ENCODE measurements around the gene AAMDC.
"Not testable (repeated sequence)": the region's sequence is repeated elsewhere in the genome, so short reads cannot be mapped to it uniquely, and the experiment has no call there.

Gene AAMDC

GRCh38 chr11:77821349-77821851 lies 456 bp downstream of the AAMDC start:
- peak; percentile 30 for DNase-seq (ENCODE audit: low spot score)

GRCh38 chr11:77822126-77822525 lies 1.2 kb downstream of the AAMDC start:
- DNase-seq (ENCODE audit: low spot score) = not testable (repeated sequence)

GRCh38 chr11:77823775-77824174 lies 2.8 kb downstream of the AAMDC start:
- DNase-seq (ENCODE audit: low spot score) = peak; percentile 7

- no peak for DNase-seq (ENCODE audit: low spot score)
Measured at GRCh38 chr11:77828926-77829325, 8.0 kb downstream of the AAMDC start.

- no peak for DNase-seq (ENCODE audit: low spot score)
Measured at GRCh38 chr11:77833302-77833701, 12.4 kb downstream of the AAMDC start.

GRCh38 chr11:77842441-77843121 lies 21.6 kb downstream of the AAMDC start:
- no peak for DNase-seq (ENCODE audit: low spot score)

GRCh38 chr11:77843700-77844099 lies 22.8 kb downstream of the AAMDC start:
- not testable (repeated sequence) for DNase-seq (ENCODE audit: low spot score)

GRCh38 chr11:77851503-77851902 lies 30.6 kb downstream of the AAMDC start:
- DNase-seq (ENCODE audit: low spot score) = no peak

- no peak for DNase-seq (ENCODE audit: low spot score)
Measured at GRCh38 chr11:77854838-77855237, 33.9 kb downstream of the AAMDC start.

GRCh38 chr11:77857906-77858457 lies 37.0 kb downstream of the AAMDC start:
- DNase-seq (ENCODE audit: low spot score) = not testable (repeated sequence)

- not testable (repeated sequence) for DNase-seq (ENCODE audit: low spot score)
Measured at GRCh38 chr11:77861444-77861843, 40.5 kb downstream of the AAMDC start.

GRCh38 chr11:77865805-77866204 lies 44.9 kb downstream of the AAMDC start:
- DNase-seq (ENCODE audit: low spot score) = no peak

GRCh38 chr11:77866336-77866735 lies 45.4 kb downstream of the AAMDC start:
- DNase-seq (ENCODE audit: low spot score) = no peak

GRCh38 chr11:77868744-77869143 lies 47.8 kb downstream of the AAMDC start:
- DNase-seq (ENCODE audit: low spot score) = no peak

GRCh38 chr11:77871855-77872254 lies 50.9 kb downstream of the AAMDC start:
- no peak for DNase-seq (ENCODE audit: low spot score)

- DNase-seq (ENCODE audit: low spot score) = no peak
Measured at GRCh38 chr11:77873345-77873744, 52.4 kb downstream of the AAMDC start.

GRCh38 chr11:77874206-77874605 lies 53.3 kb downstream of the AAMDC start:
- peak; percentile 24 for DNase-seq (ENCODE audit: low spot score)

GRCh38 chr11:77876045-77876444 lies 55.1 kb downstream of the AAMDC start:
- DNase-seq (ENCODE audit: low spot score) = no peak

- not testable (repeated sequence) for DNase-seq (ENCODE audit: low spot score)
Measured at GRCh38 chr11:77878247-77878646, 57.3 kb downstream of the AAMDC start.

GRCh38 chr11:77879218-77879617 lies 58.3 kb downstream of the AAMDC start:
- no peak for DNase-seq (ENCODE audit: low spot score)

- DNase-seq (ENCODE audit: low spot score) = no peak
Measured at GRCh38 chr11:77882396-77882795, 61.5 kb downstream of the AAMDC start.

GRCh38 chr11:77883775-77884174 lies 62.8 kb downstream of the AAMDC start:
- DNase-seq (ENCODE audit: low spot score) = no peak

- DNase-seq (ENCODE audit: low spot score) = no peak
Measured at GRCh38 chr11:77884186-77884828, 63.4 kb downstream of the AAMDC start.

Data from putamen (tissue), 1 donor.